ENCODE data around the gene RAB11FIP4. TPM values are rescaled to one million over a fixed set of nuclear protein-coding genes. Genes with fewer than 3 reads are reported as not detected.

RAB11FIP4 gene
- total and polyA plus RNA-seq, 9 of the 15 experiments (the other 6 are each of a cell fraction or from before 2014, with no cell fraction given) = 0.62 to 16.6 (median 8.9) TPM

DNA sequence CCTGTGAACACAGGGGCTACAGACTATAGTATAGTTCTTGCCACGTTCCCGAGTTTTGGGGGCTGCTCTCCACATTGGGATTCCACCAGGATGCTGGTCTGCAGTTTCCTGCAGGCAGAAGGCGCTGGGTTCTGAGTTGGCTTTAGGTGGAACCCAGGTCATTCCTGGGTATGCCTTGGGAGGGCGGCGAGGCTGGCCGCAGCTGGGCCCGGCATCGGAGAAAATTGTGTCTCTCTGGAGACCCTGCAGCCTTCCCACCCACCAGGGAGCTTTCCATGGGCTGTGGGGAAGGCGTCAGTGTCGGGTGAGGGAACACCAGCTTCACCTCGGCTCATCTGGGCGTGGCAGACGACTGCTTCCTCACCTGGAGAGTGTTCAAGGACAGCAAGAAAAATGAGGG is 183.6 kb downstream of the RAB11FIP4 start:
- no TSS peak for BruUV-seq (replicated peaks)
- no peaks in the 10 kb centered on the region; a peak in 1 of 5 replicates for H3K4me1 ChIP-seq (replicated peaks in 1 of 2; ENCODE audit: control insufficient read depth in 2 of 2, insufficient read depth in 2 of 2, low read length in 2 of 2)
- no peak for TF ChIP-seq BRF1 (IDR thresholded peaks at IDR 0.05; ENCODE audit: borderline replicate concordance, extremely low read depth, insufficient read length)
- TF ChIP-seq, protein P1, sequence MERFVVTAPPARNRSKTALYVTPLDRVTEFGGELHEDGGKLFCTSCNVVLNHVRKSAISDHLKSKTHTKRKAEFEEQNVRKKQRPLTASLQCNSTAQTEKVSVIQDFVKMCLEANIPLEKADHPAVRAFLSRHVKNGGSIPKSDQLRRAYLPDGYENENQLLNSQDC (CRISPR knock-in tag; IDR thresholded peaks at IDR 0.05) = no peak
- no peak for TF ChIP-seq ZNF3 (CRISPR knock-in tag; IDR thresholded peaks at IDR 0.05)
- no peak for TF ChIP-seq HSF4 (CRISPR knock-in tag; IDR thresholded peaks at IDR 0.05; ENCODE audit: borderline replicate concordance)
- TF ChIP-seq RBM34 (IDR thresholded peaks at IDR 0.05; ENCODE audit: borderline replicate concordance, insufficient read depth, low read length) = no peak
- TF ChIP-seq ETV5 (CRISPR knock-in tag; IDR thresholded peaks at IDR 0.05; ENCODE audit: low read depth) = no peak
- no peak for TF ChIP-seq ZNF77 (CRISPR knock-in tag; IDR thresholded peaks at IDR 0.05)
- no peak for TF ChIP-seq ZNF354B (CRISPR knock-in tag; IDR thresholded peaks at IDR 0.05)
- no peak for TF ChIP-seq ZNF584 (CRISPR knock-in tag; IDR thresholded peaks at IDR 0.05; ENCODE audit: low read depth)
- TF ChIP-seq RBM14 (IDR thresholded peaks at IDR 0.05; ENCODE audit: borderline replicate concordance, insufficient read depth, low read depth, low read length) = no peak
- no peak for TF ChIP-seq SMARCA4 (IDR thresholded peaks at IDR 0.05)
- no peak for TF ChIP-seq ZFPM2 (CRISPR knock-in tag; IDR thresholded peaks at IDR 0.05)
- no peak for TF ChIP-seq ZNF436 (CRISPR knock-in tag; IDR thresholded peaks at IDR 0.05)
- TF ChIP-seq POLR2B (IDR thresholded peaks at IDR 0.05; ENCODE audit: low read depth, partially characterized antibody) = no peak
- no peak for TF ChIP-seq RBM25 (IDR thresholded peaks at IDR 0.05; ENCODE audit: low read depth, low read length, severe bottlenecking)
- 3% methylated on average over 11 of the region's 13 CpGs for WGBS (ENCODE audit: insufficient coverage, low coverage, missing lambda C conversion rate)
- intact Hi-C loops (cut with micrococcal nuclease) = no loop called here
- H3K79me2 ChIP-seq (ENCODE audit: control insufficient read depth, insufficient read depth, low read length) = no peaks in the 10 kb centered on the region
- CTCF ChIA-PET (ENCODE audit: low intra/inter-chr PET ratio) = no interaction called here
- H3K36me3 ChIP-seq (ENCODE audit: control insufficient read depth, insufficient read depth, low read length) = no peaks in the 10 kb centered on the region
- H3K9me3 ChIP-seq (replicated peaks; ENCODE audit: control insufficient read depth, insufficient read depth, low read depth, low read length) = no peaks in the 10 kb centered on the region
- DNase-seq (ENCODE audit: extremely low read depth in 1 of 4, low spot score in 3 of 4) (no peak), FAIRE-seq (no peak), ATAC-seq (no peak)
- H2AFZ ChIP-seq (ENCODE audit: low read depth, low read length) = no peak overlapping the region
- no peak overlapping the region for H3K27ac ChIP-seq (ENCODE audit: extremely low read depth, low read depth, low read length)
- H3K4me2 ChIP-seq (ENCODE audit: insufficient read depth, low read length) = no peak overlapping the region
- no peaks in the 10 kb centered on the region for H3K9me1 ChIP-seq (ENCODE audit: control insufficient read depth, insufficient read depth, low read length)
- H3K4me3 ChIP-seq = no peak overlapping the region
- POLR2A ChIA-PET = interaction anchor here (0.6 kb wide), 1 partner anchor 161 kb away, joined by 4 read pairs; no protein-coding TSS in a partner anchor
- in situ Hi-C loops (cut with MboI) = no loop called here
- peaks cover 22 to 78% of the 10 kb centered on the region in 2 experiments for H3K27me3 ChIP-seq (ENCODE audit: control insufficient read depth in 2 of 2, insufficient read depth in 2 of 2, low read length in 2 of 2)
- 0 out of 4 replicates have a peak overlapping the region, but pooled peaks of 1 of the 2 experiments have one; percentile 29 for H3K9ac ChIP-seq (ENCODE audit: insufficient read depth in 1 of 2, low read depth in 2 of 2, low read length in 2 of 2)
- H4K20me1 ChIP-seq (replicated peaks; ENCODE audit: control insufficient read depth, insufficient read depth, low read length) = peaks cover 13% of the 10 kb centered on the region

All from K562 (cell line).